ENCODE data around the gene ACLY.

ACLY gene

GRCh38 chr17:41824086-41824485 lies 94.7 kb downstream of the ACLY start:
- no peak for DNase-seq

GRCh38 chr17:41823580-41823979 lies 95.2 kb downstream of the ACLY start:
- DNase-seq, result no peak

- DNase-seq, result no peak
These were observed 95.6 kb downstream of the ACLY start for GRCh38 chr17:41823141-41823524.

GRCh38 chr17:41822216-41823140 lies 96.3 kb downstream of the ACLY start:
- DNase-seq, result no peak

- DNase-seq, result no peak
These were observed 97.0 kb downstream of the ACLY start for GRCh38 chr17:41821776-41822175.

GRCh38 chr17:41818024-41818423 lies 100.7 kb downstream of the ACLY start:
- DNase-seq, result no peak
